GM18909 (cell line): ENCODE measurements around the gene RNU6-9.

Experiments used
- ATAC-seq: cut with Tn5 transposase; IDR thresholded peaks from one replicate; pipeline ENCODE4 v1.9.1; 2021; ENCODE audit warnings: mild to moderate bottlenecking; ENCODE audit not compliant: unreplicated experiment, poor library complexity

The RNU6-9 gene

DNA sequence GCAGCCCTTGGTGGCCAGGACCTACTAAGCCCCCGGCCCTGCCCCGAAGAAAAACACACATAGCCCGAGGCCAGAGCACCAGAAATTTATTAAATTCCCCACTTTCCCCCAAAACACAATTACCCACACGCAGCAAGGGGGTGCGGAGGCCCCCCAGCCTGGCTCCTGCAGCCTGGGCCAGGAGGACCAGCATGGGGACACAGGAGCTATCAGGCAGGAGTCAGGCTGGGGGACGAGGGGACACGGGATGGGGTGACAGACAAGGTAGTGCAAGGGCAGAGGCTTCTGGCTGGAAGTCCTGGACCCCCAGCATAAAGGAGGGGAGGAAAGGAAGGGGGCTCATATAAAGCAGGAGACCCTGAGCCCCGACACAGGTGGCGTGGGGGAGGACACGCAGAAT lies 3.1 kb downstream of the RNU6-9 start:
- no peak for ATAC-seq

DNA sequence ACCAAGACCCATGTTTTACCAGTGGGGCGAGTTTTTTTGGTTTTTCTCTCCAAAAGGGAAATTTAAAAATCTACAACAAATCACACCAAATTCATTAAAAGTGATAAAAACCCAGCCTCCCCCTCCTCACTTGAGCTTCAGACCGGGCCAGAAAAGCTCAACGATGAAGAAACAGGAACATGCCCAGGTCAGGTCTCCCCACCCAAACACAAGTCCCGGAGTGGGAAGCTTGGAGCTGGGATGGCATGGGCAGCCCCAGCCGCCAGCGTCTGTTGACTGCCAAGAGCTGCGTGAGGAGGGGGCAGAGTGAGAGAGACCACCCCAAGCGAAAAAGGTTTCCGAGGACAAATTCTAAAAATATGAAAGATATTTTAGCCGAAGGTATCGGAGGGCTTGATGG lies 3.7 kb downstream of the RNU6-9 start:
- ATAC-seq = no peak

DNA sequence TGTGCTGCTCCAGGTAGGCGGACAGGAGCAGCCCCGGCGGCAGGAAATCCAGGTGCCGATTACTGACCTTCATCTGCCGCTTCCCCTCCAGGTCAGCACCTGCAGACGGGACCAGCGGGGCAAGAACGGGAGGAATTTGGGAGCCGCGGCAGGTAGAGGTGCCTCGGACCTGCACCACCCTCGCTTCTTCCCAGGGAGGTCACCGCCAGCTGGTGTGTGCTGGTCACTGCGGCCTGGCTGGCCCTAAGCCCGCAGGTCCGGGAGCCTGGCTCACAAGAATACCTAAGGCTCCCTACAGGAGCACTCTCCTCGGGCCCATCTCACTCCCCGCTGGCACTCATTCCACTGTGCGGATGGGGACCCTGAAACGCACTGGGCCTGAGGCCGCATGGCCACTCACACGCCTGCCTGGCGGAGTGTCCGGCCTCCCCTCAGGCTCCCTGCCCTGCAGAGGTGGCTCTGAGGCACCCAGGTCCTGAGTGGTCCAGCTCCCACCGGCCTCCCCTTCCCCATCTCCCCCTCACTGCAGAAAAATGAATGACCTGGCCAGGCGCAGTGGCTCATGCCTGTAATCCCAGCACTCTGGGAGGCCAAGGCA lies 4.3 kb downstream of the RNU6-9 start:
- ATAC-seq = no peak

DNA sequence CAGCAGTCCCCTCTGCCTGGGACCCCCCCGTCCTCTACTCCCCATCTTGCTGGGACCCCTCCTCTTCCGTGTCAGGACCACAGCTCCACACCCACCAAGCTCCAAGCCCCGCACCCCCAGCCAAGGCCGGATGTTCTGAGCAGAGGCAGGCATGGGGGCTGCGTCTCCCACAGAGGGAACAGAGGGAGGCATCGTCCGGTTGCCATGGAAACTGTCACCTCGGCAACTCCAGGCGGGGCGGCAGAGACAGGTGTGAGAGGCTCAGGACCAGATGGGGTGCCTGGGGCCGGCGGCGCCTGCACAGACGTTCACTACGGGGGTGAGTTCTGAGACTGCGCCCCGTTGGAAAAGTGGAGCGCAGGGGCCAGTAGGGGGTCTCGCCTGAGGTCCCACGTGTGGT lies 5.4 kb downstream of the RNU6-9 start:
- no peak for ATAC-seq

DNA sequence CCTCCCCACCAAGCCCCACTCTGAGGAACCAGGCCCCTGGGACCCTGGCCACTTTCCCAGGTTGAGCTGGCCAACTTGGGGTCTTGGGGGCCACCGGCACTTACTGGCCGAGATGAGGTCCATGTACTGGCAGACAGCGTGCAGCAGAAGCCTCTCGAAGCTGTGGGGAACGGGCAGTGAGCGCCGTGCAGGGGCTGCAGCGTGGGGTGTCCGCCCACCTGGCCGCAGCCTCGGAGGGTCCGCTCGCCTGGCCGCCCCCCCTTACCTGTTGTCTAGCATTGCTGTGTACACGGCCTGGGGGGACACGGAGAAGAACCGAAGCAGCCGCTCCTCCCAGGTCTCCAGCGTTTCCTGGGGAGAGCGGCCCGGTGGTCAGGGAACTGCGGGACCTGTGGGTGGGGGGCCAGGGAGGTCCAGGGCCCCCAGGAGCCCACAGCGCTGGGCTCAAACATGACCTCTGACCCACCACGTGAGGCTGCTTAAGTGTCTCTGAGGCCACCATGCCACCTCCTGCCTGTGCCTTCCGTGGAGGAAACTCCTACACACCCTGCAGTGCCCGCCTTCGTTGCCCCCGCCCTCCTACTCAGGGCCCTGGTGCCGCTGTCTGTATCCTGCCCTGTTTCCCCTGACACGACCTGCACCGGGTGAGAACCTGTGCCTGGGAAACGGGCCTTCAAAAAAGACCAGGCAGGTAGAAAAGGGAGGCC lies 6.2 kb downstream of the RNU6-9 start:
- ATAC-seq = no peak

DNA sequence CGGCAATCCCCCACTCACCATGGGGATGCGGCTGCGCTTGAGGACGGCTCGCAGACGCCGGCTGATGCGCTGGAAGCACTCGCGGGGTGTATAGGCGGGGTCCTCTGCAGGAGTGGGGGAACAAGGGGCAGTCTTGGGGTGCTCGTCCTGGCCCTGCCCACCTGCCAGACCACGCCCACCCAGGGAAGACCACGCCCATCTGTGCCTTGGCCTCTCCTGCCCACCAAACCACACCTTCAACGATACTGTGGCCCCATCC lies 6.7 kb downstream of the RNU6-9 start:
- no peak for ATAC-seq

DNA sequence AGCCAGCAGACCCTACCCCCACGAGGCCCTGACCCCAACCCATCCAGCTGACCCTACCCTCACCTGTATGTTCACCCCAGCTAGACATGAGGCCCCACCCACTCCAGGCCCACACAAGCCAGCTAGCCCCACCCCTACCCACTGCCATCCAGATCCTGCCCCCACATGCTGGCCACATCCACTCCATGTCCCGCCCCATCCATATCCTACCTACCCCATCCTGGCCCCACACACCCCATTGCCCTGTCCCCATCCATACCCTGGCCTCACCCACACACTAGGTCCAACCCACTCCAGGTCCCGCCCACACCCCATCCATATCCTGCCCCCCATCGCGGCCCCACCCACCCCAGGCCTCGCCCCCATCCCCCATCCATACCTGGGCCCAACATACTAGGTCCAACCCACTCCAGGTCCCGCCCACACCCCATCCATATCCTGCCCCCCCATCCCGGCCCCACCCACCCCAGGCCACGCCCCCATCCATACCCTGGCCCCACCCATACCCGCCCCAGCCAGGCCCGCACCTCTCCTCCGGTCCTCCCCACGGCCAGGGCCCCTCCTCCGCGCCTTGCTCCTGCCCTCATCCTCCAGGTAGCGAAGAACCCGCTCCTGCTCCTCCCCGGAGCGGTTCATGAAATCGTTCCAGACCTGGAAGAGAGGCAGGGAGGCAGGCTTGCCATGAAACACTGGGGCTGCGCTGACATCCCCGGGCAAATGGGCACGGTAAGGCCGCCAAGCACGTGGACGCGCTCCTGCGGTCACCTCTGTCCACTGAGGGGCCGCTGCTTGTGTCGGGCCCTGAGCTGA lies 7.2 kb downstream of the RNU6-9 start:
- ATAC-seq = no peak

DNA sequence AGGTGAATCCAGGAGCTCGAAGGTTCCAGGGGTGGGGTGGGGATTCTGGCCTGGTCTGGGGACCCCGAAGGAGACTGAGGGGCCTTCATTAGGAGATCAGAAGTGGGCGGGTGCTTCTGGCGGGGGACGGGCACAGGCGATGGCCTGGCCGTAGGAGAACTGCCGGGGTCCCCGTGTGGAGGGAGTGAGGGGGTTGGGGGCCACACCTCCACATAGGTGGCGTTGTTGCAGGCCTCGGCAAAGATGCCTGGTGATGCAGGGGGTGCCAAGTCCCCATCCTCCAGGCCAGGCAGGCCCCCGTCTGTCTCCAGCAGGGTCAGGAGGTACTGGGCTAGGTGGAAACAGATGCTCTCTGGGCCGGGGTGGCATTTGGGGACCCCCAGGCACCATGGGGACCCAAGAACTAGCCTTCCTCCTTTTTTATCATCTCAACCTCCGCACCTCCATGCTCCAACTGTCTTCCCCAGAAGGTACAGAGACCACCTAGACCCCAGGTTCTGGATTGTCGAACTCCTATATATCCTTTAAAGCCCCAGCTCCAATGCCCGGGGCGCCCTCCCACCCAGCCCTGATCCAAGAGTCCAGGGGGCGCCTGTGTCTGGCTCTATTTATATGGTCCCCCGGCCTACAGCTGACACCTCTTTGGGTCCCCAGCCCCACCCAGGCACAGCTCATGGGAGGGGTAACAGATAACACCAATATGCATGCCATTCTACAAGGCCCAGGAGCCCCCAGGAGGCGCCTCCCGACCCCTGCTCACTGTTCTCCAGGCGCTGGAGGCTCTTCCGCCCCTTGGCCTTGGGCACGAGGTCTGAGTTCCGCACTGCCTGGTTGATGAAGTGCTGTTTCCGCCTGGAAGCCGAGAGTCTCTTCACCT lies 8.2 kb downstream of the RNU6-9 start:
- no peak for ATAC-seq

DNA sequence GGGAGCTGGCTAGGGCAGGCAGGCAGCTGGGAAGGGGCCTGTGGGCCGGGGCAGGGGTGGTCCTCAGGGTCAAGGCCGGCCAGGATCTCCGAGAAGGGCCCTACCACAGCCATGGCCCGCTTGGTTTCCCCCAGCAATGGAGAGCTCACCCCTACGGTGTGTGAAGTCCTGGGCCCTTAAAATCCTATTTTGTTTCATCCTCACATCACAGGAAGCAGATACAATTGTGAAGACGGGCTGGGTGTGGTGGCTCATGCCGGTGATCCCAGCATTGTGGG lies 8.7 kb downstream of the RNU6-9 start:
- ATAC-seq = no peak

DNA sequence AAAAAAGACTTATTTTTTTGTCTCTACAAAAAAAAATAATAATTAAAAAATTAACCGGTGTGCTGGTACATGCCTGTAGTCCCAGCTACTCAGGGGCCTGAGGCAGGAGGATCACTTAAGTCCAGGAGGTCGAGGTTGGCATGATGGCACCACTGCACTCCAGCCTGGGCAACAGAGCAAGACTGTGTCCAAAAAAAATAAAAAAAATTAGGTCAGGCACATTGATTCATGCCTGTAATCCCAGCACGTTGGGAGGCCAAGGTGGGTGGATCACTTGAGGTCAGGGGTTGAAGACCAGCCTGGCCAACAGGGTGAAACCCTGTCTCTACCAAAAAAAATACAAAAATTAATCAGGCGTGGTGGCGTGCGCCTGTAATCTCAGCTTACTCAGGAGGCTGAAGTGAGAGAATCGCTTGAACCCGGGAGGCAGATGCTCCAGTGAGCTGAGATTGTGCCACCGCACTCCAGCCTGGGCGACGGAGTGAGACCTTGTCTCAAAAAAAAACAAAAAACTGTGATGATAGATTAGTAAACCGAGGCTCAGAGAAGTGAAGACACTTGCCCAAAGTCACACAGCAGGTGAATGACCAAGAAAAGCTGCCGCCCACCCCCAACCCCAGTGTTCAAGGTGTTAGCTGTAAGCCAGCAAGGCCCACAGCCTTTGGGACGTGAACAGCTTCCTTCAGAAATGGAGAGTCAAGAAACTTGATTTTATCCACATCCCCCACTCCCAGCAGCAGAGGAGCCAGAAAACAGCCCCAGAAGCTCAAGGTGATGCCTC lies 9.4 kb downstream of the RNU6-9 start:
- no peak for ATAC-seq

DNA sequence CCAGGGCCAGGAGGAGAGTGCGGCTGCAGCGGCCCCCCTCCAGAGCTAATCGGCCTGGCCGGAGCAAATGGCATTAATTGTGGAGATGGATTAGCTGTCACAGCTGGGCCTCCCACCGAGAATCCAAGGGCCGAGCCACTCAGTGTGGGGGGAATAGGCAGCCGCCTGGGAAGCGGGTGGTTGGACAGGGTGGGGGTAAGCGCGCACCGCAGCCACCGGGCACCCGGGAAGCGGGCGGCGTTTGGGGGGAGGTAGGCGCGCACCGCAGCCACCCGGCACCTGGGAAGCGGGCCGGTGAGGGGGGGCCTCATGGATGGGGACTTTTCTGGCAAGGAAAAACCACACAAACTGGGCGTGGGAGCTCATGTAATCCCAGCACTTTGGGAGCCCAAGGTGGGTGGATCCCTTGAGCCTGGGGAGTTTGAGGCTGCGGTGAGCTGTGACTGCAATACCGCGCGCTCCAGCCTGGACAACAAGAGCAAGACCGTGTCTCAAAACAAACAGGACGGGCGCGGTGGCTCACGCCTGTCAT lies 10.0 kb downstream of the RNU6-9 start:
- ATAC-seq = no peak

DNA sequence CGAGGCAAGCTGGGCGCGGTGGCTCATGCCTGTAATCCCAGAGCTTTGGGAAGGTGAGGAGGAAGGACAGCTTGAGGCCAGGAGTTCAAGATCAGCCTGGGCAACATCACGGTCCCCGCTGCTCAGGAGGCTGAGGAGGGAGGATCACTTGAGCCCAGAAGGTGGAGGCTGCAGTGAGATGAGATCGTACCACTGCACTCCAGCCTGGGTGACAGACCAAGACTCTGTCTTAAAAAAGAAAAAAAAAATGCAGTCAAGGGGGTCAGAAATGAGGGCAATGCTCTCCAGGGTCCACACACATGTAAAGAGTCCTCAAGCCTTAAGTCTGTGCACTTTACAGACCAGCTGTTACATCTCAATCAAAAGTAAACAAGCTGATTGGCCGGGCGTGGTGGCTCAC lies 11.3 kb downstream of the RNU6-9 start:
- no peak for ATAC-seq

DNA sequence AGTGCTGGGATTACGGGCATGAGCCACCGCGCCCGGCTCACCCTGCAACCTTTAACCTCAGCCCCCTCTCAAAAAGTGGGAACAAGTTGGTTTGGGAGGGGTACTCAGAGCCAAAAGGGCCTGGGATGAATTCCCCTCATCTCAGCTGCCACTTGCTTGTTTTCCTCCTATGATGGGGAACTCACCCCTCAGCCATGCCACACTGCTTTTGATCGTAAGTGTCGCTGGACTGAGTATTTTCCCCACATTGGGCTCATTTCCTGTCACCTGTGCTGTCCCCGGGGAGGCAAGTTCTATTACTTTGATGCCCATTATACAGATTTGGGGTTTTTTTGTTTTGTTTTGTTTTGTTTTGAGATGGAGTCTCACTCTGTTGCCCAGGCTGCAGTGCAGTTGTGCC lies 13.2 kb downstream of the RNU6-9 start:
- no peak for ATAC-seq

DNA sequence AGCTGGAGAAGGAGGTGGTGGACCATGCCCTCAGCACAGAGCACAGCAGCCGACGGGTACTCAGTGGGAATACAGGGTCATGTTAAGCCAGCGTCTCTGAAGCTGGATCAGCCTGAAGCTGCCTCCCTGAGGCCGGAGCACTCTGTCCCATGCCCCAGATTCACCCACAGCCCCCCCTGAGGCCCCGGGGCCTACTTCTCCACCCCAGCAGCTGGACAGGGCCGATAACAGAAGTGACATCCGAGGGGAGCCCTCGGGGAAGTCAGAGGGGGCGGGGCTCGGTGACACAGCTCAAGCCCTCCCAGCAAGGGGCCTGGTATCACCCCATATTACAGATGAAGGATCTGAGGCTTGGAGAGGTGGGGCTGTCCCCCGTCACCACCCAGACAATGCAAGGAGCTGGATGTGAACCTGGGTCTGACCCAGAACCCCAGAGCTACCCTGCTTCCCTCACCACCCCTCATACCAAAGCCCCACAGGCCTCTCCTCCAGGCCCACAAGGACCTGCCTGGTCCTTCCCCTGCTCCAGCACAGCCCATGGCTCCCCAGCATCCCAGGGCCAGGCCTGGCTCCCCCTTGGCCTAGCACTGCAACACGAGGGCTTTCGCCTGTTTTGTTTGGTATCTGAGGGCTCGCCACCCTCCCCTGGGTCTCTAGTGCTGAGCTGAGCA lies 14.0 kb downstream of the RNU6-9 start:
- ATAC-seq = no peak

DNA sequence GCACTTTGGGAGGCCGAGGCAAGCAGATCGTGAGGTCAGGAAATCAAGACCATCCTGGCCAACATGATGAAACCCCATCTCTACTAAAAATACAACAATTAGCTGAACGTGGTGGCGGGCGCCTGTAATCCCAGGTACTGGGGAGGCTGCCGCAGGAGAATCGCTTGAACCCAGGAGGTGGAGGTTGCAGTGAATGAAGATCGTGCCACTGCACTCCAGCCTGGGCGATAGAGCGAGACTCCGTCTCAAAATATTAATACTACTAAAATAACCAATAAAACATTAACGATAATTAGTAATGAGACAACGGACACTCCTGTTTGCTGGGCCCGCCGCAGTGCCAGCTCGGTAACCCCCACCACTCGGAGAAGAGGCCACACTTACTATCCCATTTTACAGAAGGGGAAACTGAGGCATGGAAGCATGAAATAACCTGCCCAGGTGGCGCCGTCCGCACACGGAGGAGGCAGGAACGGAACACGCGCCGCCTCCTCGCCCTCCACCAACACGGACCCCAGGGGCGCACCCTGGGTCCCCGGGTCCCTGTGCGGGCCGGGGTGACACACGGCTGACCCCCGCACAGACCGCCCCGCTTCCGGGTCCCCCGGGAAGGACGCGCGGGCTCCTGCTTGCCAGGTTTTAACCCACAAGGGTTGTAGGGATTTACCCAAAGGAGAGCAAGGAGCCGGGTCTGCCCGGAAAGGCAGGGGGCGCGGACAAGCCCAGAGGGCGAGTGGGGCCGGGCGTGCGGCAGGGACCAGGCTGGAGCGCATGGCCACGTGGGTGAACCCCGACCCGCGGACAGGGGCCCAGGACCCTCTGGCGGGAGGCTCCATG lies 18.1 kb downstream of the RNU6-9 start:
- no peak for ATAC-seq

DNA sequence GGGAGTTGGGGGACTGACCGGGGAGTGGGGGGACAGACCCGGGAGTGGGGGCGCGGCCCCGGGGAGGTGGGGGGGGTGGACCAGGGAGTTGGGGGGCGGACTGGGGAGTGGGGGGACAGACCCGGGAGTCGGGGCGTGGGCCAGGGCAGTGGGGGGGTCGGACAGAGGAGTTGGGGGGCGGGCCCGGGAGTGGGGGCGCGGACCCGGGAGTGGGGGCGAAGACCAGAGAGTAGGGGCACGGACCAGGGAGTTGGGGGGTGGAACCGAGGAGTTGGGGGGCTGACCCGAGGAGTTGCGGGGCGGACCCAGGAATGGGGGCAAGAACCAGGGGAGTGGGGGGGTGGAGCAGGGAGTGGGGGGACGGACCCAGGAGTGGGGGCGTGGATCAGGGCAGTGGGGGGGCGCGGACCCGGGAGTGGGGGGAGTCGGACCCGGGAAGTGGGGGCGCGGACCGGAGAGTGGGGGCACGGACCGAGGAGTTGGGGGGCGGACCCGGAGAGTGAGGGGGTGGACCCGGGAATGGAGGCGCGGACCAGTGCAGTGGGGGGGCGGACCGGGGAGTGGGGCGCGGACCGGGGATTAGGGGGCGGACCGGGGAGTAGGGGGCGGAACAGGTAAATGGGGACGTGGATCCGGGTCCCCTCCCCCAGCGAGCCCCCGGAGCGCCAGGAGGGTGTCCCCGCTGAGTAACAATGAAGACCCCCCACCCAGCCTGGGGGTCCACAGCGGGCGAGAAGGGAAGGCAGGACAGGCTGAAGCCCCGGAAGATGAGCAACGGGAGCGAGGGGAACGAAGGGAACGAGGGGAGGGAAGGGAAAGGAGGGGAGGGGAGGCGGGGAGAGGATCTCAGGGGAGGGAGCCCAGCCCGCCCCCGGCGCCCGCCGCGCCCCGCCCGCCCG lies 19.1 kb downstream of the RNU6-9 start:
- no peak for ATAC-seq

DNA sequence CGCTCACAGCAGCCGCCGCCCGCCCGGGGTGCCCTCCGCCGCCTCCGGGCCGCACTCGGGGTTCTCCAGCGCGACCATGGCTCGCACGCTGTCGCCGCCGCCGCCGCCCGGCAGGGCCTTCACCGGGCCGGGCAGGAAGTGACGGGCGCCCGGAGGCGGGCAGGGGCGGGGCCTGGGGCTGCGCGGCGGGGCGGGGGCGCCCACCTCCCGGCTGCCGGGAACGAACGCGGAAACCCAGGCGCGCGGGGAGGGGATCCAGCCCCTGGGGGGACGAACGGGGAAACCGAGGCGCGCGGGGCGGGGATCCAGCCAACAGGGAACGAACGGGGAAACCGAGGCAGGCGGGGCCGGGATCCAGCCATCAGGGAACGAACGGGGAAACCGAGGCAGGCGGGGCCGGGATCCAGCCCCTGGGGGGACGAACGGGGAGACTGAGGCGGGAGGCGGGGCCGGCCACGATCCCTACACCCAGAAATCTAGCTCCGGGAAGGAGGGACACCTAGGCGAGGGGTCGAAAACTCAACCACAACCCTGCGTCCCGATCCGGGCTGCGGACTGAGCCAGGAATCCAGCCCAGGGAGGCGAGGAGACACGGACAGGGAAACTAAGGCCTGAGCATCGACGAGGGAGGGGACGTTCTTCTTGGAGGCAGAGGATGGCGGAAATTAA lies 19.9 kb downstream of the RNU6-9 start, which contains the start of gene R3HDM4:
TSS of gene R3HDM4 (minus strand) at position 140 of the 669 bp plus-strand sequence. CDS start at position 78, 62 bp downstream.
- no peak for ATAC-seq
